Amygdala (tissue), 56 donors: Measurements from ENCODE around the gene LDLR.

ENCODE experiments used
- DNase-seq, 56 donors: peaks; one replicate each; lab custom pipeline; 2025; lab: John Stamatoyannopoulos, UW

The LDLR gene

DNA sequence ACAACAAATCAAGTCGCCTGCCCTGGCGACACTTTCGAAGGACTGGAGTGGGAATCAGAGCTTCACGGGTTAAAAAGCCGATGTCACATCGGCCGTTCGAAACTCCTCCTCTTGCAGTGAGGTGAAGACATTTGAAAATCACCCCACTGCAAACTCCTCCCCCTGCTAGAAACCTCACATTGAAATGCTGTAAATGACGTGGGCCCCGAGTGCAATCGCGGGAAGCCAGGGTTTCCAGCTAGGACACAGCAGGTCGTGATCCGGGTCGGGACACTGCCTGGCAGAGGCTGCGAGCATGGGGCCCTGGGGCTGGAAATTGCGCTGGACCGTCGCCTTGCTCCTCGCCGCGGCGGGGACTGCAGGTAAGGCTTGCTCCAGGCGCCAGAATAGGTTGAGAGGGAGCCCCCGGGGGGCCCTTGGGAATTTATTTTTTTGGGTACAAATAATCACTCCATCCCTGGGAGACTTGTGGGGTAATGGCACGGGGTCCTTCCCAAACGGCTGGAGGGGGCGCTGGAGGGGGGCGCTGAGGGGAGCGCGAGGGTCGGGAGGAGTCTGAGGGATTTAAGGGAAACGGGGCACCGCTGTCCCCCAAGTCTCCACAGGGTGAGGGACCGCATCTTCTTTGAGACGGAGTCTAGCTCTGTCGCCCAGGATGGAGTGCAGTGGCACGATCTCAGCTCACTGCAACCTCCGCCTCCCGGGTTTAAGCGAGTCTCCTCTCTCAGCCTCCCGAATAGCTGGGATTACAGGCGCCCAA is at the start of gene LDLR:
Gene LDLR, plus strand, starts transcription at position 210 of the 760 bp plus-strand sequence. Its CDS starts 86 bp downstream, at position 296.
- DNase-seq: peak in 51 of 56 donors; percentile 14 to 85 (median 62)

DNA sequence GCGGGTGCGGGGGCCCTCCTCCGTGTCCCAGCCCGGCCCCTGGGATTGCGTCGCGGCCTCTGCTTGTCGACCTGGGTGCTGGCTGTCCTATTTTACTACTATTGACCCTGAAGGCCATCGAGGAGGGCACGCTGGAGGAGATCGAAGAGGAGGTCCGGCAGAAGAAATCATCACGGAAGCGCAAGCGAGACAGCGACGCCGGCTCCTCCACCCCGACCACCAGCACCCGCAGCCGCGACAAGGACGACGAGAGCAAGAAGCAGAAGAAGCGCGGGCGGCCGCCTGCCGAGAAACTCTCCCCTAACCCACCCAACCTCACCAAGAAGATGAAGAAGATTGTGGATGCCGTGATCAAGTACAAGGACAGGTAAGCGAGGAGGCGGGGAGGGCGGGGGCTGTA is 48.1 kb upstream of the LDLR start:
- no peak for DNase-seq

DNA sequence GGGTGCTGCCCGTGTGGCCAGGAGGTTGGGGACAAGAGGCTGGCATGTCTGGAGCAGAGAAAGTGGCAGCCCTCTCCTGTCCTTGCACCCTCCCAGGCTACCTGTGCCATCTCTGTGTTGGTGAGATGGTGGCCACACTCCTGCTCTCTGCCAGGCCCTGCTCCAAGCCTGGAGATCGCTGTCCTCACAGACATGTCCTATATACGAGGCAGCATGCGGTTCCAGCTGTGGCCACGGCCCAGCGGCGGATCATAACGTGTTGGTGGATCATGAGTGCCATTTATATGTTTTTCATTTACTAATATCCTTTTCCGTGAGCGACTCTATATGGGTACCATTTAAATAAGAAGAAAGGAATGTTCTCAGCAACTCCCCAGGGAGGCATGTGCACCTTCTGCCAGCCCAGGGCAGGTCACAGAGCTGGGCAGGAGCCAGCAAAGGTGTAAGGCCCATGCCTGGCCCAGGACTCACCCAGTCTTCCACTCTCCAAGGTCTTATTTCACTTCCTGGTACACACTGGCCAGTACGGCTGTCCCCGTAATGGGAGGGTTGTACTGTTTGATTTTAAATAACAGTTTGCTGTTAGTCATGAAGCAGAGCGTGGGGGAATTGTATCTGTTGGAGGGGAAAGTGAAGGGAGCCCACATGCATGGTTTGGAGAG is 47.2 kb upstream of the LDLR start:
- DNase-seq: no peak

DNA sequence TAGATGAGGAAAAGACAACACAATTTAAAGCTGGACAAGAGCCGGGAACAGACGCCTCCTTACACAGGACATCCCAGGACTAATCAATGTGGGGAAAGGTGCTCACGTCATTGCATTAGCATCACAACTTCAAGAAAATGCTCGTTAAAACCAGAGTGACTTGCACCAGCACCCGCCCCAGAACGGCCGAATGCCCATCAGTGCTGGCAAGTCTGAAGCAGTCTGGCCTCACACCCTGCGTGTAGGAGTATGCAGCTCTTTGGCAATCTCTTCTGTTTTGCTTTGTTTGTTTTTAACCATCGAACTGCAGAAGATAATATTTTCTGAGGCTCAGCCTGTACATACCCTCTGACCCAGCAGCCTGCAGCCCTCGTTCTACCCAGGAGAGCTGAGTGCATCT is 44.8 kb upstream of the LDLR start:
- DNase-seq: no peak

DNA sequence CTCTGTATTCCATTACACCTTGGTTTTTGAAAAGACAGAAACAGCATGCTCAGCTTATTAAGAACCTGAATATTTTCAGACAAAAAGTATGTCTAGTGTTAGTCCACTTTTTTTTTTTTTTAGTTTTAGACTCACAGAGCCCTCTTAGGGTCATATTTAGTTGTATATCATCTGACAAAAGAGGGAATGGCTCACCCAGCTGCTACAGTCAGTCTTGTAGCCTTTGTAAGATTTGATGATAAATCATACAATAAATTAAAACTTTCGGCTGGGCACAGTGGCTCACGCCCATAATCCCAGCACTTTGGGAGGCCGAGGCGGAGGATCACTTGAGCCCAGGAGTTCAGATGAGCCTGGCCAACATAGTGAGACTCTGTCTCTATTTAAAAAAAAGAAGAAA is 43.7 kb upstream of the LDLR start:
- DNase-seq: no peak

DNA sequence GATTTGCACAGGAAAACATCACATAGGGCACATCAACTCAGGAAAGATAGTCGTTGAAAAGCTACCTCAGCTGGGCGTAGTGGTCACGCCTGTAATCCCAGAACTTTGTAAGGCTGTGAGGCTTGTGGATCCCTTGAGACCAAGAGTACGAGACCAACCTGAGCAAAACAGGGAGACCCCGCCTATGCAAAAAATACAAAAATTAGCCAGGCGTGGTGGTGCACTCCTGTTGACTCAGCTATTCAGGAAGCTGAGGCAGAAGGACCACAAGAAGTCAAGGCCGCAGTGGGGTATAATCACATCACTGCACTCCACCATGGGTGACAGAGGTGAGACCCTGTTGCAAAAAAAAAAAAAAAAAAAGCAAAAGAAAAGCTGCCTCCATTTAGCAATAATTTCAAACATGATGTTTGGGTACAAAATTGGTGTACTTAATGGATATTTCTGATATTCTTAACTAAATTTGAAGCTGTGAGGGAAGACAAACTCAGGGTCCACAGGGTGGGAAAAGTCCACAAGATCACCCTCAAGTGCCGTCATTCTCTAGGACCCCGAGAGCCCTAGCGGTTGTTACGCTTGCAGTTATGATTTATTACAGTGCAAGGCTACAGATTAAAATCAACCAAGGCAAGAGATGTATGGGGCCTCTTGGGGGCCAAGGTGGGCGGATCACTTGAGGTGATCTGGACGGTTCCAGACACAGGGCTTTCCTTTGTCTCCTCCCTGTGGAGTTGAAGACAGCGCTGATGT is 42.5 kb upstream of the LDLR start:
- DNase-seq: no peak

DNA sequence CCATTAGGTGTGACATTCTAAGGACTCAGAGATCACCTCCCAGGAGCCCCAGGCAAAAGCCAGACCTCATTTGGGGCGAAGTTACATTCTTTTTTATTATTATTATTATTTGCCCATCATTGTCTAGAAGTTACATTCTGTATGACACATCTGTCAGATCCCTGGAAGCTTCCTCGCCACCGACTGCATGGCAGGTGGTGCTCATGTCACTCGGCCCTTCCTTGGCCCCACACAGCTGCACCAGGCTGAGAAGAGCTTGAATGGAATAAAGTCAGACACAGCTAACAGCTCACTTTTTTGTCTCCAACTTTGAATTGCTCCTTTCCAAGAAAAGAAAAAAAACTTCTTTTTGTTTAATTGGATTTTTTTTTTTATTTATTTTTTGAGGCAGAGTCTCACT is 41.4 kb upstream of the LDLR start:
- DNase-seq: no peak

DNA sequence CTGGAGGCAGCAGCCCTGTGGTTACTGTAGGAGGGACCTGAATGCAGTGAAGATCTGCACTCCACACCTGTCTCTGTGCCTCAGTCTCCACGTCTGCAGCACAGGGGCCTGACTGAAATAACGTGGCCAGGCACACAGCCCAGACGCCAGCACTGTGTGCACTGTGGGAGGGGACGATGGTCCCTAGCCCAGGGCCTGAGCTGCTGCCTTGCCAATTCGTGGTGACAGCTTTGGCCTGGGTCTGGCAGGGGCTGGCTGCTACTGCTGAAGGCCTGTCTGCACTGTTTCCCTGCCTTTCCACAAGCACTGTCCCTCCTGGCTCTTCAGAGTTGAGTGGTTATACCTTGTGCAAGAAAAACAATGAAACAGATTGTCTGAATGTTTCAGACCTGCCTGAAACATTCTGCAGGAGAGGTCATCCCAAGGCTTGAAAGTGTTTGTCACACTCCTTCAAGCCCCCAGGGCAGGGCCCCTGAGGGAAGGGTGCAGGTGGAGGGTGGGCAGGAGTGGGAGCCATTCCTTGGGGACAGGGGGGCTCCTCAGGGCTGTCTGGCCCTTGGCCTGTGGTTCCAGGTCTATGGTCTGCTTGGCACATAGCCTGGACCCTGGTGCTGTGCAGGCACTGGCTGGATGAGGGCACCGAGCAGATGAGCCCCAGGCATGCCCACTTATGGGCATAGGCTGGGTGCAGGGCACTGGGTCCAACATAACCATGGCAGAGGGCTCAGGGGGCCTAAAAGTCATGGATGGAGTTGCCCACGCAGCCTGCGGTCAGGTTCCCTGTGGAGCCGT is 38.7 kb upstream of the LDLR start:
- peak in 5 of 56 donors; percentile 11 to 52 (median 13) for DNase-seq

DNA sequence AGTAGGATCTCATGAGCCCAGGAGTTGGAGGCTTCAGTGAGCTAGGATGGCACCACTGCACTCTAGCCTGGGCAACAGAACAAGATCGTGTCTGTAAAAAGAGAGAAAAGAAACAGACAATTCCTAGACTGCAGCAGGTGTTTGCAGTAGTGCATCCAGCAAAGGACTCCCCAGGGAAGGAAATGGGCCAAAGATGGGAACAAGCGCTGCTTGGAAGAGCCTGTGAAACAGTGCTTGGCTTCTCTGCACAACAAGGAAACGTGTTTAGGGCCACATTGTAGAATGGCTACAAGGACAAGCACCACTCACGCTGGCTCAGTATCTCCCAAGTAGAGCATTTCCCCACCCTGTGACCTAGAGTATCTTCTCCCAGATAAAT is 35.5 kb upstream of the LDLR start:
- no peak for DNase-seq

DNA sequence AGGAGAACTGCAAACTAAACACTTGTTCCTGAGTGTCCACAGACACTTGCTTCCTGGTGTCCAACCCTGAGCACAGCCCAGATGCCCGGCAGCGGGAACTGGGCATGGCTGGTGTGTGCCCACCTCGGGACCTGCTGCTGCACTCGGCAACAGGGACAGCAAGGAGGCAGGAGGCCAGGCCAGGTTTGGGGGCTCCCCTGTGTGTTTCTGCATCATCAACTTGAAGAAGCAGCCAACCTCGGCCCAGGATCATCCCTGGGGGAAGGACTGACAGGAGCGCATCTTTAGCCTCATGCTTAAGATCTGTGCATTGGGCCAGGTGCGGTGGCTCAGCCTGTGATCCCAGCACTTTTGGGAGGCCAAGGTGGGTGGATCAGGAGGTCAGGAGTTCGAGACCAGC is 35.1 kb upstream of the LDLR start:
- no peak for DNase-seq

DNA sequence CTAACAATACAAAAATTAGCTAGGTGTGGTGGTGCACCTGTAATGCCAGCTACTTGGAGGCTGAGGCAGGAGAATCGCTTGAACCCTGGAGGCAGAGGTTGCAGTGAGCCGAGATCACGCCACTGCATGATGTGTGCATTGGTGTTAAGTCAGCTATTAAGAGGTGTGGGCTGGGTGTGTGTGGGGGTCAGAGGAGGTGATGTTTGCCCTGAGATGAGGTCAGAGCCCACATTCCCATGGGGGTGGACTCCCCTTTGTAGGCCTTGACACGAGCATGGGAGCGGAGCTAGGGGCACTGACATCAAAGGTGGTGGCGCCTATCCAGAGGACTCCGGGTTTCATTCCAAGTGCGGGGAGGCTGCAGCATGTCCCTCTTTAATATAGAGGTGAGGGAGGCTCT is 34.6 kb upstream of the LDLR start:
- DNase-seq: no peak

DNA sequence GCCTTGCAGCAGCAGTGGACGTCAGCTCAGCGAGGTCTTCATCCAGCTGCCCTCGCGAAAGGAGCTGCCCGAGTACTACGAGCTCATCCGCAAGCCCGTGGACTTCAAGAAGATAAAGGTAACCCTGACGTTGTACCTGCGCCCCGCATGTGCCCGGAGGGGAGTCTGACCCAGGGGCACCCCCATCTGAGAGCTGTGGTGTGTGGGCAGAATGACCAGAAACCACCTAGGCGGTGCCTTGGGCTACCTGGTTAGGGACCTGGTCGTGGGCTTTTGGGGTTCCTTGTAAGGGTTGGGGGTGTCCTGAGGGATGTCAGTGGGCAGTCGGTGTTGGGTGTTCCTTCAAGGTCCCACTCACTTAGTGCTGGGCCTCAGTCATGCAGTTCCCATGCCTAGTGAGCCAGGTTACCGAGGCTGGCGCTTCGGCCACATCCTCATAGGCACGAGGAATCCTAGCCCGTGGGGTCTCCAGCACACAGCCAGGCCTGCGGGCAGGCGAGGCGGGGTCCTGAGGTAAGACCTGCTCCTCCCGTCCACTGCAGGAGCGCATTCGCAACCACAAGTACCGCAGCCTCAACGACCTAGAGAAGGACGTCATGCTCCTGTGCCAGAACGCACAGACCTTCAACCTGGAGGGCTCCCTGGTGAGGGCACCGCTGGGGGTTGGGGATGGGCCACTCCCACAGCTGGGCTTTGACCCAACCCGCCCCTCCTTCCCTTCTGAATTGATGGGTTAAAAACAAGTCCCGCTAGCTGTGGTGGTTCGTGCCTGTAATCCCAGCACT is 30.8 kb upstream of the LDLR start:
- DNase-seq: no peak

DNA sequence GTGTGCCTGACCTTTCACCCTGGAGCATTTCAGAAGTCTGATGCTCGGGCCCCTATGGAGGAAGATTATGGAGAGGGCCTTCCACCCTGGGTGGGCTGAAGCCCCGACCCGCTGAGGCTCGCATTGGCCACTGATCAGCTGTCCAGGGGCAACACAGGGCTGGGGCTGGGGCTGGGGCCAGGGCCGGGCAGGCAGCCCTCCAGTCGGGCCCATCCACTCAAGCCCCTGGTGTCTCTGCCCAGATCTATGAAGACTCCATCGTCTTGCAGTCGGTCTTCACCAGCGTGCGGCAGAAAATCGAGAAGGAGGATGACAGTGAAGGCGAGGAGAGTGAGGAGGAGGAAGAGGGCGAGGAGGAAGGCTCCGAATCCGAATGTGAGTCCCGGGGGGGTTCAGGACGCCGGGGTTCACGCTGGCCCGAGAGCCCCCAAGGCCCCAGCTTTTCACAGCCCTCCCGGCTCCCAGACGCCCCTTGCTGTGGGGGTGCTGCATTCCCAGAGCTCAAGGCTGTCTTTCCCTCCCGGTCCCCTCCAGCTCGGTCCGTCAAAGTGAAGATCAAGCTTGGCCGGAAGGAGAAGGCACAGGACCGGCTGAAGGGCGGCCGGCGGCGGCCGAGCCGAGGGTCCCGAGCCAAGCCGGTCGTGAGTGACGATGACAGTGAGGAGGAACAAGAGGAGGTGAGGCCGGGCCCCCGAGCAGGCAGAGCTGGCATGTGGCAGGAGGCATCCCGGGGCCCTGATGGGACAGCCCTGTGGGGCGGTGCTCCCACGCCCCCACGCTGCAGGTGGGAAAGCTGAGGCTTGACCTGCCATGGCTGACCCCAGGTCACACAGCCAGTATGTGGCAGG is 29.5 kb upstream of the LDLR start:
- DNase-seq: no peak

DNA sequence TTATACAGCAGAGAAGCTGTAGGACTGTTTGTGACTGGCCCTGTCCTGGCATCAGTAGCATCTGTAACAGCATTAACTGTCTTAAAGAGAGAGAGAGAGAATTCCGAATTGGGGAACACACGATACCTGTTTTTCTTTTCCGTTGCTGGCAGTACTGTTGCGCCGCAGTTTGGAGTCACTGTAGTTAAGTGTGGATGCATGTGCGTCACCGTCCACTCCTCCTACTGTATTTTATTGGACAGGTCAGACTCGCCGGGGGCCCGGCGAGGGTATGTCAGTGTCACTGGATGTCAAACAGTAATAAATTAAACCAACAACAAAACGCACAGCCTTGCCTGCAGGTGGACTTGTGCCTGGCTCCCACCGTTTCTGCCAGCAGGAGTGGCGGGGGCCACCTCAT is 27.3 kb upstream of the LDLR start:
- DNase-seq: no peak

DNA sequence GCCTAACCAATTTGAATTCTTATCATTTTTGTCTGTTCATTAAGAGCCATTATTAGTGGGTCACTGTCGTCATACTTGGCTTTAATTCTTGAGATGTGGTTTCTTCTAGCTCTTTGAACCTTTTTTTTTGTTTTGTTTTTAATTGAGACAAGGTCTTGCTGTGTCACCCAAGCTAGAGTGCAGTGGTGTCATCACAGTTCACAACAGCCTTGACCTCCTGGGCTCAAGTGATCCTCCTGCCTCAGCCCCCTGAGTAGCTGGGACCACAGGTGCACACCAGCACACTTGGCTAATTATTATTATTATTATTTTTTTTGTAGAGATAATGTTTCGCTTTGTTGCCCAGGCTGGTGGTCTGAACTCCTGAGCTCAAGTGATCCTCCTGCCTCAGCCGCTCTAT is 25.8 kb upstream of the LDLR start:
- no peak for DNase-seq

DNA sequence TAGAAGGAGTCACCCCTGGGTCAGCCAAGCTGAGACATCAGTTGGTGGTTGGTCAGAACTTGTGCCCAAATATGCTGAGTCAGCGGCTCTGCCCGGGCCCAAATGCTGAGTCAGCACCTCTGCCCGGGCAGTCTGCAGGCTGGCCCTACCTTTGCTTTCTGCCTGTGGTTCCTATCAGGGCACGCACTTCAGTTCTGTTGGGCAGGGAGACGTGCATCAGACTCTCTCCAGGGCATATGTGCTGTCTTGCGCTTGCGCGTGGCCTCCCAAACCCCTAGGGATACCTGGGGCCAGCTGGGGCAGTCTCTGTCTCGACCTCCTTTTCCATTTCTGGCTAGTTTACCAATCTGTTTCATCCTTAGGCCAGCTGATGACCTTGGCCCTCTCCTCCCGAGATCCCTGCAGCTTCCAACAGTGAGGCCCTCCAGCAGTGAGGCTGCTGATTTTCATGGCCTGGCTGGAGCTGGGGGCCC is 24.4 kb upstream of the LDLR start:
- peak in 2 of 56 donors; percentile 8 to 16 for DNase-seq

DNA sequence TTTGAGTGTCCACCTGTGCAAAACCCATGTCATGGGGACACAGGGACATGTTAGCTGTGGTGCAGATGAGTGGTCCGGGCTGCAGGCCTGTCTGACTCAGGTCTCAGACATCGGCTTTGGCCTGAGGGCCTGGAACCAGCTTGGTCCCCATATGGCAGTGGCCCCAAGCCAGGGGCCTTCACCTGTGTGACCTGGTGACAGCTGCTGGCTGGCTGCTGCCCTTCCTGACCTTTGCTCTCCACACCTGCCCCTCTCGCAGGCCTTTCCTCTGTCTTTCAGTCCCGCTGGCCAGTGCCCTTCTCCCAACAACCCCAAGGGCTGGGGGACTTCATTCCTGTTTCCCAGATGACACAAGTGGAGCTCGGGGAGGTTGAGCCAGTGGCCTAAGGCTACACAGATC is 22.9 kb upstream of the LDLR start:
- DNase-seq: no peak

DNA sequence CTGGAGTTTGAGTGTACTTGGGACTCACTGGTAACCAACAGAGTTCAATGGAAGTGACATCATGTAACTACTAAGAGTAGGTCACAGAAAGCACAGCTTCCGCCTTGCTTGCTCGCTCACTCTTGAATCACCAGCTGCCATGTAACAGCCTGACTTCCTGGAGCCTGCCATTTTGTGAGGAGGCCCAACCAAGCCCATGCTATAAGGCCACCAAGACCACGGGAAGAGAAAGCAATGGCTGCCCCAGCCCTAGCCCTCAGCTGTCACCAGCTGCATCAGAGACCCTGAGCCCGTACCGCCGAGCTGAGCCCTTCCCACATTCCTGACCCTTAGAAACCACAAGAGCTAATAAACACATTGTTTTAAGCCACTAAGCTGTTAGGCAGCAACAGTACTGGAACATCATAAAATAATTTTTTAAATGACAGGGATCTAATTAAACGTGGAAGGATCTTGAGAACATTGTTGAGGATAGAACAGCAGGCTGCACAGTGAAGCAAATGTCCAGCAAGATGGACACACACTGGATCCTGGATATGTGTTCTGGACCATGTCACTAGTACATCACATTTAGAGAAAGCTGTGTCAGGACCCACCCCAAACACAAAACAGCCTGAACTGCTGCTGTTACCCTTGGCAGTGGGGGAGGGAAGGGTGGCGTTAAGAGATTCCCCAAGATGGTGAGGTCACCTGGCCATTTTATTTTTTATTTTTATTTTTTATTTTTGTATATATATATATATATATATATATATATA is 21.7 kb upstream of the LDLR start:
- DNase-seq: no peak
